Measurements from ENCODE around the gene APBA1. TPM values are rescaled to one million over a fixed set of nuclear protein-coding genes. Genes with fewer than 3 reads are reported as not detected.

The APBA1 gene
- polyA plus RNA-seq, 1 of the 3 experiments (the other 2 are of a cell fraction): 3.1 TPM

DNA sequence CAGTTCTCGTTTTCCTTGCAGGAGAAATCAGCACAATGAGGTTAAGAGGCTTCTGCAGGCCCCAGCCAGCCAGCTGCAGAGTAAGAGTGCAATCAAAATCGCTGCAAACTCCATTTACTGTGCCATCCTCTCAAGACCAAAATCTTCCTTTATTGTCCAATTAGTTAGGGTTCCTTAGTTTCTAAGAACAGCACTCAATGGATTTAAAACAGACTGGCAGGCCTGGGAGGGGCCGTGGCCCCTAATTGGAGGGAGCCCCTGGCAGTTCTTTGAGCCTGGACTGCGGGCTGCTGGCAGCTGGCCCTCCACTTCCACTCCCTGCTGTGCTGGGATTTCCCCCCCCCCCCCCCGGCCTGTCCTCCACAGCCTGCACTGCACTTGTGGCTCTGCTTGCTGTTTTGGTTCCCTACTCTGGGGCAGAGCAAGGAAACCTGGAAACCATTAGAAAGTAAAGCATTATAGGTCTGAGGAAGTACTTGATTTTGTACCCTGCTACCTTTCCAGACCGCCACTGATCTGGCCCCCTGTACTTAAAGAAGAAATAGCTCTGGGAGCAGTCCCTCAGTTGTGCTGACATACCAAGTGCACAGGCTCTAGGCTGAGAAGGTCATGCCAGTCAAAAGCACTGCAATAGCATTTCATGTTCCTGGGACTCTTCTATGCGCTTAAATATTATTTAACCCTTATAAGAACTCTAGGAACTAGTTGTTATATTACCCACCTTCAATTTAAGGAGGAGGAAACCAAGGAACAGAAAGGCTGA, 129.0 kb downstream of the APBA1 start:
- TF ChIP-seq, protein P1, sequence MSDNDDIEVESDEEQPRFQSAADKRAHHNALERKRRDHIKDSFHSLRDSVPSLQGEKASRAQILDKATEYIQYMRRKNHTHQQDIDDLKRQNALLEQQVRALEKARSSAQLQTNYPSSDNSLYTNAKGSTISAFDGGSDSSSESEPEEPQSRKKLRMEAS (IDR thresholded peaks at IDR 0.05; ENCODE audit: low read depth): no peak
- TF ChIP-seq, protein P2, sequence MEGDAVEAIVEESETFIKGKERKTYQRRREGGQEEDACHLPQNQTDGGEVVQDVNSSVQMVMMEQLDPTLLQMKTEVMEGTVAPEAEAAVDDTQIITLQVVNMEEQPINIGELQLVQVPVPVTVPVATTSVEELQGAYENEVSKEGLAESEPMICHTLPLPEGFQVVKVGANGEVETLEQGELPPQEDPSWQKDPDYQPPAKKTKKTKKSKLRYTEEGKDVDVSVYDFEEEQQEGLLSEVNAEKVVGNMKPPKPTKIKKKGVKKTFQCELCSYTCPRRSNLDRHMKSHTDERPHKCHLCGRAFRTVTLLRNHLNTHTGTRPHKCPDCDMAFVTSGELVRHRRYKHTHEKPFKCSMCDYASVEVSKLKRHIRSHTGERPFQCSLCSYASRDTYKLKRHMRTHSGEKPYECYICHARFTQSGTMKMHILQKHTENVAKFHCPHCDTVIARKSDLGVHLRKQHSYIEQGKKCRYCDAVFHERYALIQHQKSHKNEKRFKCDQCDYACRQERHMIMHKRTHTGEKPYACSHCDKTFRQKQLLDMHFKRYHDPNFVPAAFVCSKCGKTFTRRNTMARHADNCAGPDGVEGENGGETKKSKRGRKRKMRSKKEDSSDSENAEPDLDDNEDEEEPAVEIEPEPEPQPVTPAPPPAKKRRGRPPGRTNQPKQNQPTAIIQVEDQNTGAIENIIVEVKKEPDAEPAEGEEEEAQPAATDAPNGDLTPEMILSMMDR (IDR thresholded peaks at IDR 0.05): no peak
- TF ChIP-seq SMC3 (IDR thresholded peaks at IDR 0.05; ENCODE audit: low read depth, low read length): no peak
- TF ChIP-seq RAD21 (IDR thresholded peaks at IDR 0.05; ENCODE audit: low read length): no peak
- TF ChIP-seq POLR2AphosphoS5 (IDR thresholded peaks at IDR 0.05; ENCODE audit: low read depth, low read length): no peak
- no peak for TF ChIP-seq YY1 (IDR thresholded peaks at IDR 0.05; ENCODE audit: low read depth)
- TF ChIP-seq SIN3A (IDR thresholded peaks at IDR 0.05; ENCODE audit: borderline replicate concordance, low read depth, low read length): no peak
- TF ChIP-seq, protein P3, sequence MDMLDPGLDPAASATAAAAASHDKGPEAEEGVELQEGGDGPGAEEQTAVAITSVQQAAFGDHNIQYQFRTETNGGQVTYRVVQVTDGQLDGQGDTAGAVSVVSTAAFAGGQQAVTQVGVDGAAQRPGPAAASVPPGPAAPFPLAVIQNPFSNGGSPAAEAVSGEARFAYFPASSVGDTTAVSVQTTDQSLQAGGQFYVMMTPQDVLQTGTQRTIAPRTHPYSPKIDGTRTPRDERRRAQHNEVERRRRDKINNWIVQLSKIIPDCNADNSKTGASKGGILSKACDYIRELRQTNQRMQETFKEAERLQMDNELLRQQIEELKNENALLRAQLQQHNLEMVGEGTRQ (IDR thresholded peaks at IDR 0.05; ENCODE audit: borderline replicate concordance, low read depth, low read length): no peak
- no peak for TF ChIP-seq MEF2A (IDR thresholded peaks at IDR 0.05; ENCODE audit: borderline replicate concordance, low read depth)
- peak in 1 of 2 experiments; percentile 63; a peak in 1 of 4 replicates for TF ChIP-seq EP300 (IDR thresholded peaks at IDR 0.05; ENCODE audit: borderline replicate concordance in 1 of 2, low read depth in 1 of 2, low read length in 1 of 2)
- TF ChIP-seq FOXJ3 (CRISPR knock-in tag; IDR thresholded peaks at IDR 0.05): no peak
- peak; percentile 64 for TF ChIP-seq CHD2 (IDR thresholded peaks at IDR 0.05; ENCODE audit: low read length, partially characterized antibody)
- TF ChIP-seq RCOR1 (IDR thresholded peaks at IDR 0.05; ENCODE audit: low read length): peak; percentile 24; the same call in 1 of the 2 replicates
- TF ChIP-seq, protein P4, sequence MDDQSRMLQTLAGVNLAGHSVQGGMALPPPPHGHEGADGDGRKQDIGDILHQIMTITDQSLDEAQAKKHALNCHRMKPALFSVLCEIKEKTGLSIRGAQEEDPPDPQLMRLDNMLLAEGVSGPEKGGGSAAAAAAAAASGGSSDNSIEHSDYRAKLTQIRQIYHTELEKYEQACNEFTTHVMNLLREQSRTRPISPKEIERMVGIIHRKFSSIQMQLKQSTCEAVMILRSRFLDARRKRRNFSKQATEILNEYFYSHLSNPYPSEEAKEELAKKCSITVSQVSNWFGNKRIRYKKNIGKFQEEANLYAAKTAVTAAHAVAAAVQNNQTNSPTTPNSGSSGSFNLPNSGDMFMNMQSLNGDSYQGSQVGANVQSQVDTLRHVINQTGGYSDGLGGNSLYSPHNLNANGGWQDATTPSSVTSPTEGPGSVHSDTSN (IDR thresholded peaks at IDR 0.05): no peak
- no peak for TF ChIP-seq TAF1 (IDR thresholded peaks at IDR 0.05; ENCODE audit: borderline replicate concordance, low read depth, low read length)
- no peak for TF ChIP-seq JUND (IDR thresholded peaks at IDR 0.05)
- no peak for TF ChIP-seq NRF1 (IDR thresholded peaks at IDR 0.05; ENCODE audit: low read depth, low read length)
- TF ChIP-seq MXI1 (IDR thresholded peaks at IDR 0.05; ENCODE audit: low read depth, low read length): 0 out of 2 replicates have a peak, but pooled peaks have one; percentile 18
- TF ChIP-seq, protein P5, sequence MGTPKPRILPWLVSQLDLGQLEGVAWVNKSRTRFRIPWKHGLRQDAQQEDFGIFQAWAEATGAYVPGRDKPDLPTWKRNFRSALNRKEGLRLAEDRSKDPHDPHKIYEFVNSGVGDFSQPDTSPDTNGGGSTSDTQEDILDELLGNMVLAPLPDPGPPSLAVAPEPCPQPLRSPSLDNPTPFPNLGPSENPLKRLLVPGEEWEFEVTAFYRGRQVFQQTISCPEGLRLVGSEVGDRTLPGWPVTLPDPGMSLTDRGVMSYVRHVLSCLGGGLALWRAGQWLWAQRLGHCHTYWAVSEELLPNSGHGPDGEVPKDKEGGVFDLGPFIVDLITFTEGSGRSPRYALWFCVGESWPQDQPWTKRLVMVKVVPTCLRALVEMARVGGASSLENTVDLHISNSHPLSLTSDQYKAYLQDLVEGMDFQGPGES (IDR thresholded peaks at IDR 0.05; ENCODE audit: low read depth, low read length): no peak
- H3K9ac ChIP-seq: no peak overlapping the region
- H3F3A ChIP-seq (replicated peaks; ENCODE audit: insufficient read depth): no peaks in the 10 kb centered on the region
- CTCF ChIA-PET: interaction anchor here (1.0 to 6.9 kb wide), 3 partner anchors 12 to 120 kb away, joined by 3 to 157 read pairs (median 3); no protein-coding TSS in a partner anchor
- no peaks in the 10 kb centered on the region for H3K9me3 ChIP-seq
- H3K4me2 ChIP-seq: no peak overlapping the region
- no peak overlapping the region for H3K4me3 ChIP-seq (ENCODE audit: low read depth in 2 of 2, low read length in 1 of 2)
- no peaks in the 10 kb centered on the region for H3K9me2 ChIP-seq
- H3K27me3 ChIP-seq (ENCODE audit: insufficient read depth): no peaks in the 10 kb centered on the region
- POLR2A ChIA-PET: no interaction called here
- peaks cover 0 to 16% of the 10 kb centered on the region in 2 experiments; a peak in 2 of 4 replicates for H3K4me1 ChIP-seq (ENCODE audit: control insufficient read depth in 1 of 2, insufficient read depth in 2 of 2, low read depth in 1 of 2, low read length in 1 of 2)
- H4K20me1 ChIP-seq (ENCODE audit: insufficient read depth): no peaks in the 10 kb centered on the region
- 0 out of 2 replicates have a peak overlapping the region, but pooled peaks have one; percentile 4 for H2AFZ ChIP-seq (ENCODE audit: low read depth)
- no peaks in the 10 kb centered on the region for H3K79me2 ChIP-seq (ENCODE audit: insufficient read depth)
- H3K27ac ChIP-seq (ENCODE audit: low read depth in 2 of 2, low read length in 1 of 2): peak overlapping the region in 1 of 2 experiments; percentile 93; a peak in 2 of 4 replicates
- no peaks in the 10 kb centered on the region for H3K36me3 ChIP-seq (replicated peaks in 1 of 2; ENCODE audit: control insufficient read depth in 1 of 2, insufficient read depth in 2 of 2, low read length in 1 of 2)
- DNase-seq: peak; percentile 61
- WGBS (ENCODE audit: low lambda C conversion rate): 25% methylated on average over 6 of the region's 7 CpGs
